Activated CD4-positive, alpha-beta T cell treated with anti-CD3 and anti-CD28 coated beads, Interleukin-2, amount 10 ng/mL, durations not matched to agents 24 days and 14 days (primary cell): ENCODE measurements around the gene CRYZL1. TPM values are rescaled to one million over a fixed set of nuclear protein-coding genes. Genes with fewer than 3 reads are reported as not detected.
A peak's percentile ranks its signal among the peaks of the same experiment; 100 is the strongest.
"Not testable (repeated sequence)": the region's sequence is repeated elsewhere in the genome, so short reads cannot be mapped to it uniquely, and the experiment has no call there.

Experiments
- DNase-seq: peaks from one replicate; pipeline ENCODE4 v3.0.0; 2022
- H3K27ac Mint-ChIP-seq: one replicate; pipeline ENCODE4 v1.8.0; 2022; ENCODE audit warnings: mild to moderate bottlenecking, mixed read lengths
- H3K27me3 Mint-ChIP-seq: one replicate; pipeline ENCODE4 v1.8.0; 2022; ENCODE audit warnings: mixed read lengths
- H3K36me3 Mint-ChIP-seq: one replicate; pipeline ENCODE4 v1.8.0; 2022; ENCODE audit warnings: low read depth, mild to moderate bottlenecking, mixed read lengths
- H3K4me1 Mint-ChIP-seq: one replicate; pipeline ENCODE4 v1.8.0; 2021; ENCODE audit warnings: mixed read lengths
- H3K4me3 Mint-ChIP-seq: one replicate; pipeline ENCODE4 v1.8.0; 2022; ENCODE audit warnings: mild to moderate bottlenecking, moderate library complexity, mixed read lengths
- H3K9me3 Mint-ChIP-seq: one replicate; pipeline ENCODE4 v1.8.0; 2021; ENCODE audit warnings: mixed read lengths
- intact Hi-C: fragments of 100-400 bp; cut with micrococcal nuclease; formaldehyde crosslinking; loops from one replicate; pipeline ENCODE4 v1.15.1; 2023
- total RNA-seq: library from RNA; stranded (reverse); gene quantifications from 2 replicates; pipeline ENCODE4 v1.2.3, GENCODE V29; 2022

Gene CRYZL1
- 26.3 and 34.8 TPM in 2 replicates for total RNA-seq

DNA sequence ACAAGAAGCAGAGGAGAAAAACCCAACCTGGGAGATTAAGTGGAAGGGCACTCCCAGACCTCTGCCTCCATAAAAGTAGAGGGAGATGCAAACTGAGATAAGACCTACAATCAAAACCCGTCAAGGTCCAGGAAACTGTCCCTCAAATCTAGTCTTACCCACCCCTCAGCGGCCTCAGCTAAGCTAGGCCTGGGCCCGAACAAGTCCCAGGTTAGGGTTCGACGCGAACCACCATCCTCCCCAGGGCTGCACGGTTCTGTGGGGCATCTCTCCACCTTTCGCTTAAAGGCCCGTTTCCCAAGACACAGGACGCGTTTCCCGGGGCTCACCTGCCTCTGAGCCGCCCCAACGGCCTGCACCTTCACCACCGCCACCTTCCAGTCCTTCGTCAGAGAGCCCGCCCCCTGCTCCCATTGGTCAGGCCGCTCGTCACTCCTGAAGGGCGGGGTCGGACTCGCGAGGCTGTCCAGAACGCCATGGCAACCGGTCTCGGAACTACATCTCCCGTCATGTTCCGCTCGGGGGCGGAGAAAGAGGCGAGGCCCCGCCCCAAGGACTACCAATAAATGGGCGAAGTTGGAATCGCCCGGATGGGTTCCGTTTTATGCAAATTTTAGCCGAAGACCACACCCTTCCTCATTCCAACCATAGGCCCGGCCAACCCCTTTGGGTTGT lies at the start of gene CRYZL1:
CRYZL1 (minus strand) TSS at position 390 of the 675 bp plus-strand sequence. CDS start 10,190 bp downstream, outside the sequence.
- Mint-ChIP-seq H3K27ac (peak within 1 kb of the TSS; percentile 94), H3K9me3 (no peaks in the 10 kb centered on the region), H3K4me3 (peak within 1 kb of the TSS; percentile 88), H3K36me3 (peaks cover 6% of the 10 kb centered on the region), H3K4me1 (peaks cover 20% of the 10 kb centered on the region), H3K27me3 (peaks cover 27% of the 10 kb centered on the region)
- DNase-seq: peak; percentile 100
- intact Hi-C loops: loop anchor here (1.0 to 5.0 kb wide), 8 partner anchors 53 to 973 kb away; partner anchors contain the start of genes ATP5PO, DNAJC28, DONSON and RCAN1

DNA sequence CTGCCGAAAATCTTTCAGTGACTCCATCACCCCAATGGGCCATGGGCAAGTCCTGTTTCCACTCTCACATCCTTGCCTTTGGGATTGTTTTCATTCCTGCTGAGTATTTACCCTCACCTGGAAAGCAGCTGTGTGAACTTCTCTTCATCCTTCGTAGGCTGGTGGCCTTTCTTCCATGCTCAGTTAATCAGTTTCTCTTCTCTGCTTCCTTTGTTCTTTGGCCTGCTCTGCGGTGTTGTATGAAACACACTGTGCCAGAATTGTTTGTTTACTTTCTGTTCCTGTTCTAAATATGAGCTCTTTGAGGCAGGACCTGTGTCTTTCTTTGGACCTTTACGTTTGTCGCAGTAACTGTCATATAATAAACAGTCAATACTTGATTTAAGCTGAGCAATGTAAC lies 49.3 kb upstream of the CRYZL1 start:
- Mint-ChIP-seq H3K4me3 (no peak overlapping the region), H3K27ac (no peak overlapping the region), H3K4me1 (no peaks in the 10 kb centered on the region), H3K9me3 (no peaks in the 10 kb centered on the region), H3K27me3 (peaks cover 4% of the 10 kb centered on the region), H3K36me3 (no peaks in the 10 kb centered on the region)
- intact Hi-C loops: no loop called here
- peak; percentile 33 for DNase-seq

DNA sequence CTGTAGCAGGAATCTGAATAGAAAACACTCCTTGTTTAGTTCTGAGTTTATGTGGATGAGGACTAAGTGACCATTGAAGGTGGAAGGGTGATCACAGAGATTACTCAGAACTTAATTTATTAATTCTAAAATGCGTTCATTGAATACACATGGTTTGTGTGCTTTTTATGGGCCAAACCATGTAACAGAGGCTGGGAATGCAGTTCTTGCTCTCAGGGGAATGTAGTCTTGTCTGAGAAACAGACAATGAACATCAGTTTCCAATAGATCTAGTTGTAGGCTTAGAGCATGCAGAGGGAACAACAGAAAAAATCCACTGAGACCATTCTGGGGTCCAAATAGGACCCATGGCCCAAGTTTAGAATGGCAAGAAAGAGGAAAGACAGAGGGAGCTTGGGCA lies 46.8 kb upstream of the CRYZL1 start:
- intact Hi-C loops: no loop called here
- peaks cover 13% of the 10 kb centered on the region for H3K27me3 Mint-ChIP-seq
- DNase-seq: no peak
- no peaks in the 10 kb centered on the region for H3K36me3 Mint-ChIP-seq
- H3K4me1 Mint-ChIP-seq: no peaks in the 10 kb centered on the region
- H3K4me3 Mint-ChIP-seq: no peak overlapping the region
- no peak overlapping the region for H3K27ac Mint-ChIP-seq
- no peaks in the 10 kb centered on the region for H3K9me3 Mint-ChIP-seq

DNA sequence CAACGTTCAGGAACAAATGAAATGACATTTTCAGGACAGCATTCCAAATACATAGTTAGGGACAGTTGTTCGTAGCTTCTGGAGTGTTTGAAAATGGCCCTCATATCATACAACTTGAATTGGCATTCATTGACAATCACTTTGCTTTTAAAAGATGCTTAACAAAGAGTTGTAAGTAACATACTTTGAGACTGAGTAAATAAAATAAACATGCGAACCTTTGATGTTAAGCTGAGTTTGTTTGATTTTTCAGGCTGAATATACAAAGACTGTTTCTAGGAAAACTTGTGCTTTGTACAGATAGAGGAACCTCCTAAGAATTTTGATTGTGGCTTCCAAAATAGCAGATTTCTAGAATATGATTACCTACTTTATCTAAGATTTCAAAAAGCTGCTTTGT lies 46.1 kb upstream of the CRYZL1 start:
- intact Hi-C loops: no loop called here
- H3K36me3 Mint-ChIP-seq: no peaks in the 10 kb centered on the region
- no peaks in the 10 kb centered on the region for H3K4me1 Mint-ChIP-seq

GRCh38 chr21:33686386-33686785 lies 44.8 kb upstream of the CRYZL1 start:
- Mint-ChIP-seq H3K4me1 (no peaks in the 10 kb centered on the region), H3K27me3 (peaks cover 11% of the 10 kb centered on the region), H3K9me3 (no peaks in the 10 kb centered on the region), H3K4me3 (no peak overlapping the region), H3K27ac (no peak overlapping the region), H3K36me3 (no peaks in the 10 kb centered on the region)
- DNase-seq: no peak
- intact Hi-C loops: no loop called here

More for the DNA sequence above, 46.1 kb upstream of the CRYZL1 start:
- Mint-ChIP-seq H3K27ac (no peak overlapping the region), H3K27me3 (peaks cover 13% of the 10 kb centered on the region), H3K9me3 (no peaks in the 10 kb centered on the region), H3K4me3 (no peak overlapping the region)
- DNase-seq: no peak

- intact Hi-C loops: no loop called here
- no peaks in the 10 kb centered on the region for H3K4me1 Mint-ChIP-seq
- no peaks in the 10 kb centered on the region for H3K36me3 Mint-ChIP-seq
- DNase-seq: no peak
- H3K27me3 Mint-ChIP-seq: peaks cover 13% of the 10 kb centered on the region
- H3K4me3 Mint-ChIP-seq: no peak overlapping the region
- H3K9me3 Mint-ChIP-seq: no peaks in the 10 kb centered on the region
- H3K27ac Mint-ChIP-seq: no peak overlapping the region
Observed at GRCh38 chr21:33685613-33686197, 44.2 kb upstream of the CRYZL1 start.

GRCh38 chr21:33684923-33685560 lies 43.5 kb upstream of the CRYZL1 start:
- intact Hi-C loops: no loop called here

DNA sequence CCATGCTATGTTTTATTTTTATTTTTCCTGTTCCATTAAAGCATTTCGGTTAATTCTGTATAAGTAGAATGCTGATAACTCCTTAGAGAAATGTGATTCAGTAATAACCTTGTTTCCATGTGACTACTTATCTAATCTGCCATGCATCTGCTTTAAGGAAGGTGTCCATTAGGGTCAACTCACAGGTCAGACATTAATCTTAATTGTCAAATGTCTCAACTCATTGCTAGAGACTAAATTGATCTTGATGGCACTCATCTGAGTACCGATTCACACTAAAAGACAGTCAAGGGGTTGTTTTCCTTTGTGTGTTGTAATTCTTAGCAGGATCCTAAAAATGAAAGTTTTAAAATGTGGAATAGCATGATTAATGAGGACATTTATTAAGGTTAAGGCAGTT lies 42.5 kb upstream of the CRYZL1 start:
- DNase-seq: no peak
- Mint-ChIP-seq H3K36me3 (no peaks in the 10 kb centered on the region), H3K4me3 (no peak overlapping the region), H3K27ac (no peak overlapping the region), H3K9me3 (no peaks in the 10 kb centered on the region), H3K4me1 (no peaks in the 10 kb centered on the region), H3K27me3 (peaks cover 13% of the 10 kb centered on the region)
- intact Hi-C loops: no loop called here

More at GRCh38 chr21:33684923-33685560, 43.5 kb upstream of the CRYZL1 start:
- Mint-ChIP-seq H3K36me3 (no peaks in the 10 kb centered on the region), H3K27me3 (peaks cover 13% of the 10 kb centered on the region), H3K9me3 (no peaks in the 10 kb centered on the region), H3K4me3 (no peak overlapping the region), H3K27ac (no peak overlapping the region), H3K4me1 (no peaks in the 10 kb centered on the region)
- no peak for DNase-seq

GRCh38 chr21:33682992-33683627 lies 41.6 kb upstream of the CRYZL1 start:
- H3K9me3 Mint-ChIP-seq: no peaks in the 10 kb centered on the region
- H3K27me3 Mint-ChIP-seq: peaks cover 13% of the 10 kb centered on the region
- H3K36me3 Mint-ChIP-seq: no peaks in the 10 kb centered on the region
- intact Hi-C loops: no loop called here
- H3K27ac Mint-ChIP-seq: no peak overlapping the region
- no peaks in the 10 kb centered on the region for H3K4me1 Mint-ChIP-seq
- no peak overlapping the region for H3K4me3 Mint-ChIP-seq
- DNase-seq: no peak

DNA sequence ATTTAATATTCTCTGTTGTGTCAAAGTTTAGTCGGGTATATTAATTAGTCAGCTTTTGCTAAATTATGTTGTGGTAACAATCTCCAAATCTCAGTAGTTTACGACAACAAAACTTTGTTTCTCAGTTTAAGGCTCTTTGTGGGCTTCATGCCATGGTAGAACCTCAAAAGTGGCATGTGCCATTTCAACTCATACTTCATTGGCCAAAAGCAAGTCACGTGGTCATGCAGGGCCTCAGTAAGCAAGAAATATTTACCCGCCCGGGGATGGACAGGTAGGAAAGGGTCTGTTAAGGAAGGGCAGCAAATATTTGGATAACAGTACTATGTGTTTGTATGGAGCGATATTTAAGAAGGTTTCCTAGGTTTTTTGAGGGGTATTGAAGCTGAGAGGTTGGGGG lies 39.3 kb upstream of the CRYZL1 start:
- H3K4me1 Mint-ChIP-seq: no peaks in the 10 kb centered on the region
- H3K27ac Mint-ChIP-seq: no peak overlapping the region
- no peak for DNase-seq
- no peaks in the 10 kb centered on the region for H3K36me3 Mint-ChIP-seq
- intact Hi-C loops: no loop called here
- no peaks in the 10 kb centered on the region for H3K9me3 Mint-ChIP-seq
- peaks cover 13% of the 10 kb centered on the region for H3K27me3 Mint-ChIP-seq
- H3K4me3 Mint-ChIP-seq: no peak overlapping the region

DNA sequence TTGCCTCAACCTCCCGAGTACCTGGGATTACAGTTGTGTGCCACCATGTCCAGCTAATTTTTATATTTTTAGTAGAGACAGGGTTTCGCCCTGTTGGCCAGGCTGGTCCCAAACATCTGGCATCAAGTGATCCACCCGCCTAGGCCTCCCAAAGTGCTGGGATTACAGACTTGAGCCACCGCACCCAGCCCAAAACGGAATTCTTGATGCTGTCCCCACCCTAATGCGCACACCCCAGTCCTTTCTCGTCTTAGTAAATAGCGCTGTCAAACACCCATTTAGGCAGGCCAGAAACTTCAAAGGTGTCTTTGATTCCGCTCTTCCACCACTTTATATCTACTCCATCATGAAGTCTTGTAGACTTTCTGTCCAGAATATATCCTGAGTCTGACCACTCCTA lies 35.9 kb upstream of the CRYZL1 start:
- Mint-ChIP-seq H3K36me3 (no peaks in the 10 kb centered on the region), H3K4me3 (no peak overlapping the region), H3K27ac (no peak overlapping the region), H3K4me1 (no peaks in the 10 kb centered on the region), H3K9me3 (no peaks in the 10 kb centered on the region), H3K27me3 (peaks cover 5% of the 10 kb centered on the region)
- intact Hi-C loops: no loop called here
- DNase-seq: no peak

- H3K4me1 Mint-ChIP-seq, H3K27ac Mint-ChIP-seq, H3K36me3 Mint-ChIP-seq, H3K9me3 Mint-ChIP-seq, DNase-seq, H3K27me3 Mint-ChIP-seq, H3K4me3 Mint-ChIP-seq, intact Hi-C loops: not testable (repeated sequence)
Observed at GRCh38 chr21:33676666-33677065, 35.1 kb upstream of the CRYZL1 start.

DNA sequence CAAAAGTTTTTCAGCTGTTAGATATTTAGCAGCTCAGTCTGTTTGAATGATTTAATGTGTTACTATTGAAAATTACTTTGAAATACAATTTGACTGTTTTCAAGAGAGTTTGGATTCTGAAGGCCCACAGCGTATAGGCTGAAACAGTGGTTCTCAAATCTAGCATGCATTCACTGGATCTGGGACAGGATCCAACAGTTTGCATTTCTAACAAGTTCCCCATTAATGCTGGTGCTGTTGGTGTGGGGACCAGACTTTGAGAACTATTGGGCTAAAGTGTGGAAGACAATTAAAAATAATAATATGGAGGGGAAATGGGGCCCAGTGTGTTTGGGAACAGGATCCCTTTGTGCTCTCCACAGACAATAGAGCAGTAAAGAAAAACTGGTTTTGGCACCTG lies 32.7 kb upstream of the CRYZL1 start:
- intact Hi-C loops: no loop called here
- no peak for DNase-seq
- Mint-ChIP-seq H3K36me3 (no peaks in the 10 kb centered on the region), H3K4me3 (no peak overlapping the region), H3K27me3 (peaks cover 3% of the 10 kb centered on the region), H3K4me1 (no peaks in the 10 kb centered on the region), H3K9me3 (no peaks in the 10 kb centered on the region), H3K27ac (no peak overlapping the region)

- no peaks in the 10 kb centered on the region for H3K4me1 Mint-ChIP-seq
- no peaks in the 10 kb centered on the region for H3K9me3 Mint-ChIP-seq
- no peaks in the 10 kb centered on the region for H3K36me3 Mint-ChIP-seq
- peaks cover 3% of the 10 kb centered on the region for H3K27me3 Mint-ChIP-seq
- DNase-seq: no peak
- no peak overlapping the region for H3K27ac Mint-ChIP-seq
- no peak overlapping the region for H3K4me3 Mint-ChIP-seq
- intact Hi-C loops: no loop called here
Observed at GRCh38 chr21:33673473-33673872, 31.9 kb upstream of the CRYZL1 start.
